Activated CD4-positive, alpha-beta T cell treated with anti-CD3 and anti-CD28 coated beads, Interleukin-2, amount 10 ng/mL, durations not matched to agents 24 days and 14 days (primary cell): ENCODE results near the gene LRRC23. TPM values are rescaled to one million over a fixed set of nuclear protein-coding genes. Genes with fewer than 3 reads are reported as not detected.

Experiments used
- DNase-seq: peaks from one replicate; pipeline ENCODE4 v3.0.0; 2022
- H3K27ac Mint-ChIP-seq: one replicate; pipeline ENCODE4 v1.8.0; 2022; ENCODE audit warnings: mild to moderate bottlenecking, mixed read lengths
- H3K27me3 Mint-ChIP-seq: one replicate; pipeline ENCODE4 v1.8.0; 2022; ENCODE audit warnings: mixed read lengths
- H3K36me3 Mint-ChIP-seq: one replicate; pipeline ENCODE4 v1.8.0; 2022; ENCODE audit warnings: low read depth, mild to moderate bottlenecking, mixed read lengths
- H3K4me1 Mint-ChIP-seq: one replicate; pipeline ENCODE4 v1.8.0; 2021; ENCODE audit warnings: mixed read lengths
- H3K4me3 Mint-ChIP-seq: one replicate; pipeline ENCODE4 v1.8.0; 2022; ENCODE audit warnings: mild to moderate bottlenecking, moderate library complexity, mixed read lengths
- H3K9me3 Mint-ChIP-seq: one replicate; pipeline ENCODE4 v1.8.0; 2021; ENCODE audit warnings: mixed read lengths
- intact Hi-C: fragments of 100-400 bp; cut with micrococcal nuclease; formaldehyde crosslinking; loops from one replicate; pipeline ENCODE4 v1.15.1; 2023
- total RNA-seq: library from RNA; stranded (reverse); gene quantifications from 2 replicates; pipeline ENCODE4 v1.2.3, GENCODE V29; 2022

Gene LRRC23
- total RNA-seq, 1 donor from 2014 or later = 6.6 TPM

GRCh38 chr12:6934110-6934509 is 29.5 kb downstream of the LRRC23 start:
- intact Hi-C loops = no loop called here
- Mint-ChIP-seq H3K9me3 (no peaks in the 10 kb centered on the region), H3K36me3 (peaks cover 41% of the 10 kb centered on the region), H3K27me3 (no peaks in the 10 kb centered on the region), H3K27ac (peak overlapping the region; percentile 67), H3K4me1 (peaks cover 65% of the 10 kb centered on the region), H3K4me3 (peak overlapping the region; percentile 18)
- DNase-seq = no peak

- Mint-ChIP-seq H3K9me3 (no peaks in the 10 kb centered on the region), H3K4me1 (peaks cover 55% of the 10 kb centered on the region), H3K4me3 (peak overlapping the region; percentile 94), H3K27ac (peak overlapping the region; percentile 99), H3K27me3 (no peaks in the 10 kb centered on the region), H3K36me3 (peaks cover 45% of the 10 kb centered on the region)
- no peak for DNase-seq
- intact Hi-C loops = loop anchor here (5.0 kb wide), 1 partner anchor 63 kb away; the partner anchor contains the start of gene SPSB2
Measured at GRCh38 chr12:6935371-6936193, 31.0 kb downstream of the LRRC23 start.

GRCh38 chr12:6936194-6936635 is 31.6 kb downstream of the LRRC23 start:
- Mint-ChIP-seq H3K9me3 (no peaks in the 10 kb centered on the region), H3K4me1 (peaks cover 51% of the 10 kb centered on the region)
- intact Hi-C loops = loop anchor here (5.0 kb wide), 1 partner anchor 64 kb away; the partner anchor contains the start of gene SPSB2

GRCh38 chr12:6936636-6937480 is 32.2 kb downstream of the LRRC23 start:
- H3K9me3 Mint-ChIP-seq = no peaks in the 10 kb centered on the region
- peak overlapping the region; percentile 99 for H3K27ac Mint-ChIP-seq
- peaks cover 53% of the 10 kb centered on the region for H3K4me1 Mint-ChIP-seq
- intact Hi-C loops = loop anchor here (5.0 kb wide), 1 partner anchor 65 kb away; the partner anchor contains the start of gene SPSB2
- peak overlapping the region; percentile 94 for H3K4me3 Mint-ChIP-seq
- peaks cover 54% of the 10 kb centered on the region for H3K36me3 Mint-ChIP-seq
- peak; percentile 88 for DNase-seq
- H3K27me3 Mint-ChIP-seq = no peaks in the 10 kb centered on the region

More at GRCh38 chr12:6936194-6936635, 31.6 kb downstream of the LRRC23 start:
- peak overlapping the region; percentile 94 for H3K4me3 Mint-ChIP-seq
- H3K27ac Mint-ChIP-seq = peak overlapping the region; percentile 99
- H3K27me3 Mint-ChIP-seq = no peaks in the 10 kb centered on the region
- DNase-seq = no peak
- peaks cover 48% of the 10 kb centered on the region for H3K36me3 Mint-ChIP-seq

GRCh38 chr12:6937481-6938352 is 33.1 kb downstream of the LRRC23 start:
- Mint-ChIP-seq H3K9me3 (no peaks in the 10 kb centered on the region), H3K27ac (peak overlapping the region; percentile 99), H3K4me1 (peaks cover 51% of the 10 kb centered on the region), H3K27me3 (no peaks in the 10 kb centered on the region), H3K4me3 (peak overlapping the region; percentile 94), H3K36me3 (peaks cover 59% of the 10 kb centered on the region)
- peak; percentile 98 for DNase-seq
- intact Hi-C loops = loop anchor here (1.0 to 5.0 kb wide), 2 partner anchors 13 to 65 kb away; partner anchors contain the start of gene SPSB2

- no peak for DNase-seq
- H3K27ac Mint-ChIP-seq = peak overlapping the region; percentile 99
- no peaks in the 10 kb centered on the region for H3K27me3 Mint-ChIP-seq
- H3K4me1 Mint-ChIP-seq = peaks cover 52% of the 10 kb centered on the region
- no peaks in the 10 kb centered on the region for H3K9me3 Mint-ChIP-seq
- peaks cover 58% of the 10 kb centered on the region for H3K36me3 Mint-ChIP-seq
- H3K4me3 Mint-ChIP-seq = peak overlapping the region; percentile 94
- intact Hi-C loops = loop anchor here (1.0 to 5.0 kb wide), 2 partner anchors 14 to 66 kb away; partner anchors contain the start of gene SPSB2
Measured at GRCh38 chr12:6938353-6939190, 34.0 kb downstream of the LRRC23 start.

- peaks cover 57% of the 10 kb centered on the region for H3K36me3 Mint-ChIP-seq
- no peaks in the 10 kb centered on the region for H3K27me3 Mint-ChIP-seq
- H3K27ac Mint-ChIP-seq = peak overlapping the region; percentile 85
- H3K4me1 Mint-ChIP-seq = peaks cover 48% of the 10 kb centered on the region
- intact Hi-C loops = loop anchor here (5.0 kb wide), 1 partner anchor 67 kb away; the partner anchor contains the start of gene SPSB2
- H3K4me3 Mint-ChIP-seq = peak overlapping the region; percentile 56
- no peak for DNase-seq
- H3K9me3 Mint-ChIP-seq = no peaks in the 10 kb centered on the region
Measured at GRCh38 chr12:6939191-6939540, 34.5 kb downstream of the LRRC23 start.

- DNase-seq = no peak
- peak overlapping the region; percentile 75 for H3K27ac Mint-ChIP-seq
- H3K4me3 Mint-ChIP-seq = no peak overlapping the region
- no peaks in the 10 kb centered on the region for H3K27me3 Mint-ChIP-seq
- H3K4me1 Mint-ChIP-seq = peaks cover 49% of the 10 kb centered on the region
- peaks cover 52% of the 10 kb centered on the region for H3K36me3 Mint-ChIP-seq
- intact Hi-C loops = no loop called here
- no peaks in the 10 kb centered on the region for H3K9me3 Mint-ChIP-seq
Measured at GRCh38 chr12:6941267-6941666, 36.6 kb downstream of the LRRC23 start.

GRCh38 chr12:6941782-6942181 is 37.2 kb downstream of the LRRC23 start:
- DNase-seq = no peak
- intact Hi-C loops = no loop called here
- Mint-ChIP-seq H3K4me3 (no peak overlapping the region), H3K9me3 (no peaks in the 10 kb centered on the region), H3K27me3 (no peaks in the 10 kb centered on the region), H3K4me1 (peaks cover 47% of the 10 kb centered on the region), H3K27ac (no peak overlapping the region), H3K36me3 (peaks cover 49% of the 10 kb centered on the region)

GRCh38 chr12:6942331-6942665 is 37.7 kb downstream of the LRRC23 start:
- Mint-ChIP-seq H3K4me3 (peak overlapping the region; percentile 93), H3K36me3 (peaks cover 48% of the 10 kb centered on the region), H3K27me3 (no peaks in the 10 kb centered on the region), H3K4me1 (peaks cover 49% of the 10 kb centered on the region), H3K9me3 (no peaks in the 10 kb centered on the region), H3K27ac (peak overlapping the region; percentile 98)
- no peak for DNase-seq
- intact Hi-C loops = no loop called here

GRCh38 chr12:6943389-6943721 is 38.7 kb downstream of the LRRC23 start:
- DNase-seq = peak; percentile 94
- Mint-ChIP-seq H3K36me3 (peaks cover 44% of the 10 kb centered on the region), H3K27ac (peak overlapping the region; percentile 98), H3K4me3 (peak overlapping the region; percentile 93), H3K4me1 (peaks cover 56% of the 10 kb centered on the region), H3K27me3 (no peaks in the 10 kb centered on the region), H3K9me3 (no peaks in the 10 kb centered on the region)
- intact Hi-C loops = no loop called here

- H3K27me3 Mint-ChIP-seq = no peaks in the 10 kb centered on the region
- peaks cover 58% of the 10 kb centered on the region for H3K4me1 Mint-ChIP-seq
- peak; percentile 93 for DNase-seq
Measured at GRCh38 chr12:6943722-6944380, 39.2 kb downstream of the LRRC23 start, which contains the start of the genes C12orf57 and RNU7-1. Gene C12orf57, plus strand, starts transcription at chr12:6944022. Its CDS starts 100 bp downstream, at chr12:6944122. Gene RNU7-1, plus strand, starts transcription at chr12:6943816.

More at GRCh38 chr12:6943722-6944380, 39.2 kb downstream of the LRRC23 start, which contains the start of the genes C12orf57 and RNU7-1:
- H3K9me3 Mint-ChIP-seq = no peaks in the 10 kb centered on the region
- intact Hi-C loops = loop anchor here (1.0 to 2.0 kb wide), 9 partner anchors 9 to 165 kb away; partner anchors contain the start of genes C1R, C1RL, EMG1 and ENO2
- peaks cover 44% of the 10 kb centered on the region for H3K36me3 Mint-ChIP-seq
- H3K4me3 Mint-ChIP-seq = peak within 1 kb of the TSS; percentile 93
- H3K27ac Mint-ChIP-seq = peak within 1 kb of the TSS; percentile 98
